Parietal lobe (tissue), 1 donor: ENCODE measurements around the gene FAM180A. TPM values are rescaled to one million over a fixed set of nuclear protein-coding genes. Genes with fewer than 3 reads are reported as not detected.

Experiments
- total RNA-seq: library from RNA; depleted of rRNA; stranded (reverse); fragments of >200 nt; gene quantifications from one replicate; pipeline ENCODE4 v1.2.3, GENCODE V29; 2014

Gene FAM180A
- not detected for total RNA-seq

GRCh38 chr7:135748770-135749169 lies at the start of gene FAM180A:
Gene FAM180A, minus strand, starts transcription at chr7:135748813. Its CDS starts 233 bp downstream, at chr7:135748580.

GRCh38 chr7:135728136-135728669 lies 20.4 kb downstream of the FAM180A start, which contains the start of gene SLC13A4:
Gene SLC13A4, minus strand, starts transcription at chr7:135728186. Its CDS starts 690 bp downstream, at chr7:135727496.

Other genes with a start within 250 kb of the FAM180A start
- 39.8 TPM for gene CNOT4, start 238.7 kb downstream of the FAM180A start, total RNA-seq
- gene NUP205, start 190.9 kb downstream of the FAM180A start, total RNA-seq, result 68.2 TPM
- 44.4 TPM for gene STMP1, start 86.3 kb downstream of the FAM180A start, total RNA-seq
- 0.63 TPM for gene SLC13A4, start 20.6 kb downstream of the FAM180A start, total RNA-seq
- gene MTPN, start 228.5 kb upstream of the FAM180A start, total RNA-seq, result 141 TPM